Suppressor macrophage treated with lipopolysaccharide for 4 hours (primary cell): ENCODE measurements around the gene STAC3.

Experiments
- DNase-seq: peaks from one replicate; pipeline ENCODE4 v3.0.0-alpha.2; 2020

STAC3 gene

DNA sequence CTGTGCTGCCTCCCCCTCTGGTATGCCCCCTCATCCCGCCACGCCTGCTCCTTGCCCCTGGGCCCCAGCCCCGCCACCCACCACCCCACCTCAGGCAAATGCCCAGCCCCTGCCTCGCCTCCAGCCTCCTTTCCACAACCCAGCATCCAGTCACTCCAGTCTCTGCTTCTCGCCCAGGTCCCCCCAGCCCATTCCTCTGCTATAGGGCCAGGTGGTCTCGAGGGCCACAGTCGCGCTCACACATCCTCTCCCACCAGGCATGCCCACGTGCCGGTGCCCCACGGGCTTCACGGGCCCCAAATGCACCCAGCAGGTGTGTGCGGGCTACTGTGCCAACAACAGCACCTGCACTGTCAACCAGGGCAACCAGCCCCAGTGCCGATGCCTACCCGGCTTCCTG lies 40.5 kb downstream of the STAC3 start:
- no peak for DNase-seq

- DNase-seq, result no peak
Observed at GRCh38 chr12:57209916-57210315, 41.1 kb downstream of the STAC3 start.

- no peak for DNase-seq
Observed at GRCh38 chr12:57208631-57209282, 42.2 kb downstream of the STAC3 start.

- DNase-seq, result no peak
Observed at GRCh38 chr12:57207731-57208630, 43.0 kb downstream of the STAC3 start.

DNA sequence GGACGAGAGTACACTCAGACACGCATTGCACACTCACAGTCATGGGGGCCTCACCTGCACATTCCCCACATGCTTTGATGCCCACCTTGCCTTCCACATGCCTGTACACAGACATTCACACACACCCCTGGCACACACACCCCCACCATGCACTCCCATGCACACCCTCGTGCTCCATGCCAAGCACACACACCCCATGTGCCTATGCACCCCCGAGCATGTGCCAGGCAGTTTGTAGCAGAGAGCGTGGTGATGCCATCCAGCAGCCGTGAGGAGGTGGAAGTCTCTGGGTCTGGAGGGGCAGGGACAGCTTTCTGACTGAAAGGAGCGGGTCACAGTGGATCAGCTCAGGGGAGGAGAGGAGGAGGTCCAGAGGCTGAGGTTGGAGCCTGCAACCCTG lies 45.1 kb downstream of the STAC3 start:
- DNase-seq, result no peak

DNA sequence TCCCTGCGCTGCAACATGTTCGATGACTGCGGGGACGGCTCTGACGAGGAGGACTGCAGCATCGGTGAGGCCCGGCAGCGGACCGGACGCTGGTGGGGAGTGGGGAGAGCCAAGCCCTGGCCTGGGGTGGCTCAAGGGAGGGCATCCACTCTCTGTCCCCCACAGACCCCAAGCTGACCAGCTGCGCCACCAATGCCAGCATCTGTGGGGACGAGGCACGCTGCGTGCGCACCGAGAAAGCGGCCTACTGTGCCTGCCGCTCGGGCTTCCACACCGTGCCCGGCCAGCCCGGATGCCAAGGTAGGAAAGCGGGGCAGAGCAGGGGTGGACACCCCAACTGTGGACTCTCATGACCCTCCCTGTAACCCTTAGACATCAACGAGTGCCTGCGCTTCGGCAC lies 45.8 kb downstream of the STAC3 start:
- DNase-seq, result no peak

DNA sequence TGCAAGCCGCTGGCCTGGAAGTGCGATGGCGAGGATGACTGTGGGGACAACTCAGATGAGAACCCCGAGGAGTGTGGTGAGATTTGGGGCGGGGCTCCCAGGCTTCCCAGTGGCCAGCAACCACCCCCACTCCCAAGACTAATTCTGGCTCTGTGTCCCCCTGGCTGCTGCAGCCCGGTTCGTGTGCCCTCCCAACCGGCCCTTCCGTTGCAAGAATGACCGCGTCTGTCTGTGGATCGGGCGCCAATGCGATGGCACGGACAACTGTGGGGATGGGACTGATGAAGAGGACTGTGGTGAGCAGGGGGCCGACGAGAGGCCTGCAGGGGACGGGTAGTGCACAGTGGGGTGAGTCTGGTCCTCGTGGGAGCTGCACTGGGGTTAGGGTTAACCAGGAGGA lies 46.5 kb downstream of the STAC3 start:
- no peak for DNase-seq

DNA sequence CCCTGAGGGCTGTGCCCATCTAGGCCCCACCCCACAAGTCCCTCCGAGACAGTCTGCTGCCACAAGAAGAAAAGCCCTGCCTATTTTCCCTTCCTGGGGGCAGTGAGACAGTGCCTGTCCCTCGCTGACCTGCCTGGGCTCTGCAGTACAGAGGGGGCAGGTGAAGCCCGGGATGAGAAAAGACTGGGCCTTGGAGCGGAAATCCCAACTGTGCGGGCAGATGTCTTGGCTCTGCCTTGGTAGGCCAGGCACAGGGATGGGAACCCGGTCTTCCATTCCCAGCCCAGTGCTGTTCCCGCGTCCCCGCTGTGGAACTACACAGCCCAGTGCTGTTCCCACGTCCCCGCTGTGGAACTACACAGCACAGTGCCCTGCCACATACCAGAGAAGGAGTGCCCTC lies 47.2 kb downstream of the STAC3 start:
- DNase-seq, result no peak

DNA sequence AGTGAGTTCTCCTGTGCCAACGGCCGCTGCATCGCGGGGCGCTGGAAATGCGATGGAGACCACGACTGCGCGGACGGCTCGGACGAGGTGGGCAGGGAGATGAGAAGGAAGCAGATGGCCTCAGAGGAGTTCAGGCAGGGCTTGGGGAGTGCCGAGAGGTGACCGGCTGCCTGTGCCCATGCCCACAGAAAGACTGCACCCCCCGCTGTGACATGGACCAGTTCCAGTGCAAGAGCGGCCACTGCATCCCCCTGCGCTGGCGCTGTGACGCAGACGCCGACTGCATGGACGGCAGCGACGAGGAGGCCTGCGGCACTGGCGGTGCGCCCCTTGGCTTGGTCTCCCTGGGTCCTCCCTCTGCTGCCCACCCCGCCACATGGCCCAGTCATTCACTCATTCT lies 47.8 kb downstream of the STAC3 start:
- DNase-seq, result no peak

- no peak for DNase-seq
Observed at GRCh38 chr12:57202321-57202720, 48.7 kb downstream of the STAC3 start.

DNA sequence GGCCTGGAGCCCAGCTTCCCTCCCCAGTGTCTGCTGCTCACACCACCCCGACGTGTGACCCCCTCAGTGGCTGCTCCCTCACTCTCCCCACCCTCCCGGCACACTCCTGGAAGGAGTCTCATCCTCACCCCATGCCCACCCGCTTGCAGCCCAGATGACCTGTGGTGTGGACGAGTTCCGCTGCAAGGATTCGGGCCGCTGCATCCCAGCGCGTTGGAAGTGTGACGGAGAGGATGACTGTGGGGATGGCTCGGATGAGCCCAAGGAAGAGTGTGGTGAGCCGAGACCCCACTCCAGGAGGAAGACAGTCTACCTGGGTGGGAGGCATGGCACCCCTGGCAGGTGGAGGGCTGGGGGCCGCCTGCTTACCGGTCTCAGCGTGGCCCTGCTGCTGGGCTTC lies 49.4 kb downstream of the STAC3 start:
- DNase-seq, result no peak

GRCh38 chr12:57201219-57201618 lies 49.8 kb downstream of the STAC3 start:
- no peak for DNase-seq

DNA sequence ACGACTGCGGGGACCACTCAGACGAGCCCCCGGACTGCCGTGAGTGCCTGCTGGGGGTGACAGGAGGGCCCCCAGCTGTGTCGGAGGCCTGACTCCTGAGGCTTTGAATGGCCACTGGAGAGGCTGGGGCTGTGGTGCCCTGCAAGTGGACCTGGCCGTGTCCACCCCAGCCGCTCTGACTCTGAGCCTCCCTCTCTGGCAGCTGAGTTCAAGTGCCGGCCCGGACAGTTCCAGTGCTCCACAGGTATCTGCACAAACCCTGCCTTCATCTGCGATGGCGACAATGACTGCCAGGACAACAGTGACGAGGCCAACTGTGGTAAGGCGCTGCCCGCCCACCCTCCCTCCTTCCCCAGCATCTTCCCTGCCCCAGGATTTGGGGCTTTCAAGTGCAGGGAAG lies 50.5 kb downstream of the STAC3 start:
- no peak for DNase-seq

DNA sequence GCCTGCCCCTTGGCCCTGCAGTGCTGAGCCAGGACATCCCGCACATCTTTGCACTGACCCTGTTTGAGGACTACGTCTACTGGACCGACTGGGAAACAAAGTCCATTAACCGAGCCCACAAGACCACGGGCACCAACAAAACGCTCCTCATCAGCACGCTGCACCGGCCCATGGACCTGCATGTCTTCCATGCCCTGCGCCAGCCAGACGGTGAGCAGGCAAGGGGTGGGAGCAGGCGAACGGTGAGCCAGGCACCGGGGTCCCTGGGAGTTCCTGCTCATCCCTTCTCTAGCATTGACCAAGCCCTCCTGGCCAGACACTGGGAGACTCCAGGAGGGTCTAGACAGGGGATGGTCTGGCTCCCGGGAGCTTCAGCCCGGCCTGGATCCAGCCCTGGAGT lies 51.8 kb downstream of the STAC3 start:
- no peak for DNase-seq

DNA sequence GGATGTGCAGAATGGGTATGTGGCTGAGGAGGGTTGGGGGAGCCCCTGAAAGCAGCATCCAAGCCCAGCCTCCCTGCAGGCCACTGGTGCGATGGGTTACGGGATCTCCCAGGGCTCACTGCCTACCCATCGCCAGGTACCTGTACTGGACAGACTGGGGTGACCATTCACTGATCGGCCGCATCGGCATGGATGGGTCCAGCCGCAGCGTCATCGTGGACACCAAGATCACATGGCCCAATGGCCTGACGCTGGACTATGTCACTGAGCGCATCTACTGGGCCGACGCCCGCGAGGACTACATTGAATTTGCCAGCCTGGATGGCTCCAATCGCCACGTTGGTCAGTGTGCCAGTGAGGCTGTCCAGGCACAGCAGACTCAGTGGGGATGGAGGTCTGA lies 52.7 kb downstream of the STAC3 start:
- no peak for DNase-seq

DNA sequence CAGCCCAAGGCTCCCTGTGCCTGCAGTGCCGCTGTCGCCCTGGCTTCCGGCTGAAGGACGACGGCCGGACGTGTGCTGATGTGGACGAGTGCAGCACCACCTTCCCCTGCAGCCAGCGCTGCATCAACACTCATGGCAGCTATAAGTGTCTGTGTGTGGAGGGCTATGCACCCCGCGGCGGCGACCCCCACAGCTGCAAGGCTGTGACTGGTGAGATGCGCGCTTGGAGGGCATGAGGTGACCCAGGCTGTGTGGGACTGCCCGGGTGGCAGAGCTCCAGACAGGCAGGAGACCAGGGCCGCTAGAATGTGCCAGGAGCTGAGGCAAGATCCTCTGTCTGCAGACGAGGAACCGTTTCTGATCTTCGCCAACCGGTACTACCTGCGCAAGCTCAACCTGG lies 54.0 kb downstream of the STAC3 start:
- no peak for DNase-seq

DNA sequence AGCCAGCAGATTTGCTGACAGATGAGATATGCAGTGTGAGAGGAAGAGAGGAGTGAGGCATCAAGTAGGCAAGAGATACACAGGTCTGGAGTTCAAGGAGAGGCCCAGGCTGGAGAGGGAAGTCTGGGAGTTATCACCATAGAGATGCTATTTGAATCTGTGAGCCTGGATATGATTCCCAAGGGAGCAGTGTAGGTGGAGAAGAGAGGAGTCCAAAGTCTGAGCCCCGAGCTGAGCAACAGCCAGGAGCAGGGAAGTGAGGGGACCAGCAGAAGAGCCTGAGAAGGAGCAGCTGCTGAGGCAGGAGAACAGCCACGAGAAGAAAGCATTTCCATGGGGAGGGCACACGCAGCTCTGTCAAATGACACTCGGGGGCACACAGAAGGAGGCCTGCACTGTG lies 54.5 kb downstream of the STAC3 start:
- DNase-seq, result no peak

DNA sequence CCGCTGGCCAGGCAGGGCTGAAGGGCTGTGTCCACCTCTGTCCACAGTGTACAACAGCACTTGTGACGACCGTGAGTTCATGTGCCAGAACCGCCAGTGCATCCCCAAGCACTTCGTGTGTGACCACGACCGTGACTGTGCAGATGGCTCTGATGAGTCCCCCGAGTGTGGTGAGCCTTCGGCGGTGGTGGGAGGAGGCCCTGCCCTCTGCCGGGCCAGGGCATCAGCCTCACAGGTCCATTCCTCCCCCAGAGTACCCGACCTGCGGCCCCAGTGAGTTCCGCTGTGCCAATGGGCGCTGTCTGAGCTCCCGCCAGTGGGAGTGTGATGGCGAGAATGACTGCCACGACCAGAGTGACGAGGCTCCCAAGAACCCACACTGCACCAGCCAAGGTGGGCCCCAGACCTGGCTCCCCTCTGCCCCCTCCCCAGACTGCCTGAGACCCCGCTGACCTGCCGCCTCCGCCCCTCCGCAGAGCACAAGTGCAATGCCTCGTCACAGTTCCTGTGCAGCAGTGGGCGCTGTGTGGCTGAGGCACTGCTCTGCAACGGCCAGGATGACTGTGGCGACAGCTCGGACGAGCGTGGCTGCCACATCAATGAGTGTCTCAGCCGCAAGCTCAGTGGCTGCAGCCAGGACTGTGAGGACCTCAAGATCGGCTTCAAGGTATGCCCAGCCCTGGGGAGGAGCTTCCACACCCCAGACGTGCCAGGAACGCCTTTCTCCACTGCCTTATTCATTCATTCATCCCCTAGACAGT lies 55.2 kb downstream of the STAC3 start:
- DNase-seq, result no peak

- DNase-seq, result no peak
Observed at GRCh38 chr12:57195186-57195585, 55.8 kb downstream of the STAC3 start.

DNA sequence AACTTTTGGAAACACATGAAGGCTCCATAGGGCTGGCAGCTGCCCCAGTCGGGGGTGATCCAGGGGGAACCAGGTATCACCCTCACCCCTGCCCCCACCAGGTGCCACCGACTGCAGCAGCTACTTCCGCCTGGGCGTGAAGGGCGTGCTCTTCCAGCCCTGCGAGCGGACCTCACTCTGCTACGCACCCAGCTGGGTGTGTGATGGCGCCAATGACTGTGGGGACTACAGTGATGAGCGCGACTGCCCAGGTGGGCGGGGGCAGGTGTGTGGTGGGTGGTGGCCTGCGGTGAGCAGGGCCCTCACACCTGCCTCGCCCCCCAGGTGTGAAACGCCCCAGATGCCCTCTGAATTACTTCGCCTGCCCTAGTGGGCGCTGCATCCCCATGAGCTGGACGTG lies 56.7 kb downstream of the STAC3 start:
- DNase-seq, result no peak

GRCh38 chr12:57193706-57194245 lies 57.2 kb downstream of the STAC3 start:
- DNase-seq, result no peak
